Measurements from ENCODE around the gene EPB41L2. TPM values are rescaled to one million over a fixed set of nuclear protein-coding genes. Genes with fewer than 3 reads are reported as not detected.
"Not testable (repeated sequence)": the region's sequence is repeated elsewhere in the genome, so short reads cannot be mapped to it uniquely, and the experiment has no call there.

The EPB41L2 gene
- total RNA-seq, 2 donors from 2014 or later, result 160 to 189 TPM

- H3K4me3 Mint-ChIP-seq, result no peak overlapping the region
- Histone ChIP-seq H3K4me1 (ENCODE audit: control insufficient read depth, insufficient read depth, low read length) (no peaks in the 10 kb centered on the region), H3K27ac (ENCODE audit: low read depth, low read length) (no peak overlapping the region), H3K9ac (ENCODE audit: extremely low read depth, low read length, poor library complexity, severe bottlenecking) (no peak overlapping the region), H3K9me3 (ENCODE audit: control insufficient read depth, low read length) (peaks cover 4% of the 10 kb centered on the region), H3K36me3 (ENCODE audit: control insufficient read depth, insufficient read depth, low read length) (no peaks in the 10 kb centered on the region), H3K27me3 (ENCODE audit: control insufficient read depth, insufficient read depth, low read length, poor library complexity, severe bottlenecking) (no peaks in the 10 kb centered on the region), H3K4me3 (ENCODE audit: low read length) (no peak overlapping the region)
- no peaks in the 10 kb centered on the region for H3K36me3 Mint-ChIP-seq (ENCODE audit: low read depth)
- WGBS, 2 experiments (ENCODE audit: insufficient coverage in 1 of 2, insufficient read length in 1 of 2), result 93% methylated on average over 2 of the region's 3 CpGs; no CpG with 5 or more reads in 1 of the 2 experiments
- no peaks in the 10 kb centered on the region for H3K27me3 Mint-ChIP-seq (ENCODE audit: insufficient read depth)
- H3K4me1 Mint-ChIP-seq, result no peaks in the 10 kb centered on the region
- H3K27ac Mint-ChIP-seq, result no peak overlapping the region
- TF ChIP-seq CTCF (conservative IDR thresholded peaks at IDR 0.05), result no peak
- no peak for DNase-seq
- H3K9me3 Mint-ChIP-seq, result peaks cover 18% of the 10 kb centered on the region
Measured at GRCh38 chr6:131096786-131097185, 33.7 kb upstream of the EPB41L2 start.

- no peaks in the 10 kb centered on the region for H3K36me3 ChIP-seq (ENCODE audit: control insufficient read depth, insufficient read depth, low read length)
- H3K4me3 Mint-ChIP-seq, result no peak overlapping the region
- no peak overlapping the region for H3K27ac Mint-ChIP-seq
- H3K4me1 Mint-ChIP-seq, result no peaks in the 10 kb centered on the region
- TF ChIP-seq CTCF (conservative IDR thresholded peaks at IDR 0.05), result no peak
- H3K4me3 ChIP-seq (ENCODE audit: low read length), result no peak overlapping the region
- H3K9me3 ChIP-seq (ENCODE audit: control insufficient read depth, low read length), result peaks cover 4% of the 10 kb centered on the region
- no peak overlapping the region for H3K9ac ChIP-seq (ENCODE audit: extremely low read depth, low read length, poor library complexity, severe bottlenecking)
- WGBS, 2 experiments (ENCODE audit: insufficient coverage in 1 of 2, insufficient read length in 1 of 2), result 94 to 100% methylated on average over 1 of the region's 1 CpG
- H3K27me3 ChIP-seq (ENCODE audit: control insufficient read depth, insufficient read depth, low read length, poor library complexity, severe bottlenecking), result no peaks in the 10 kb centered on the region
- no peaks in the 10 kb centered on the region for H3K4me1 ChIP-seq (ENCODE audit: control insufficient read depth, insufficient read depth, low read length)
- H3K27me3 Mint-ChIP-seq (ENCODE audit: insufficient read depth), result peaks cover 2% of the 10 kb centered on the region
- no peak overlapping the region for H3K27ac ChIP-seq (ENCODE audit: low read depth, low read length)
- no peaks in the 10 kb centered on the region for H3K36me3 Mint-ChIP-seq (ENCODE audit: low read depth)
- DNase-seq, result no peak
- peaks cover 20% of the 10 kb centered on the region for H3K9me3 Mint-ChIP-seq
Measured at GRCh38 chr6:131093334-131093733, 30.3 kb upstream of the EPB41L2 start.

- not testable (repeated sequence) for H3K9ac ChIP-seq (ENCODE audit: extremely low read depth, low read length, poor library complexity, severe bottlenecking); H3K4me3 ChIP-seq (ENCODE audit: low read length); H3K4me1 Mint-ChIP-seq; H3K27ac Mint-ChIP-seq; H3K27me3 Mint-ChIP-seq (ENCODE audit: insufficient read depth); H3K4me3 Mint-ChIP-seq; H3K36me3 Mint-ChIP-seq (ENCODE audit: low read depth); H3K9me3 ChIP-seq (ENCODE audit: control insufficient read depth, low read length); DNase-seq; H3K4me1 ChIP-seq (ENCODE audit: control insufficient read depth, insufficient read depth, low read length); H3K27me3 ChIP-seq (ENCODE audit: control insufficient read depth, insufficient read depth, low read length, poor library complexity, severe bottlenecking); H3K36me3 ChIP-seq (ENCODE audit: control insufficient read depth, insufficient read depth, low read length); H3K27ac ChIP-seq (ENCODE audit: low read depth, low read length)
- 92 to 95% methylated on average over 2 to 5 of the region's 7 CpGs for WGBS, 2 experiments (ENCODE audit: insufficient coverage in 1 of 2, insufficient read length in 1 of 2)
- H3K9me3 Mint-ChIP-seq, result peaks cover 31% of the 10 kb centered on the region
Measured at GRCh38 chr6:131091944-131092343, 28.9 kb upstream of the EPB41L2 start.

- H3K27me3 ChIP-seq (ENCODE audit: control insufficient read depth, insufficient read depth, low read length, poor library complexity, severe bottlenecking); H3K27ac ChIP-seq (ENCODE audit: low read depth, low read length); H3K36me3 Mint-ChIP-seq (ENCODE audit: low read depth); H3K36me3 ChIP-seq (ENCODE audit: control insufficient read depth, insufficient read depth, low read length); H3K9ac ChIP-seq (ENCODE audit: extremely low read depth, low read length, poor library complexity, severe bottlenecking); DNase-seq; H3K9me3 ChIP-seq (ENCODE audit: control insufficient read depth, low read length); H3K4me3 ChIP-seq (ENCODE audit: low read length); H3K4me1 ChIP-seq (ENCODE audit: control insufficient read depth, insufficient read depth, low read length); H3K4me3 Mint-ChIP-seq; H3K4me1 Mint-ChIP-seq; H3K27ac Mint-ChIP-seq; H3K27me3 Mint-ChIP-seq (ENCODE audit: insufficient read depth): not testable (repeated sequence)
- 91 to 100% methylated on average over 2 to 3 of the region's 3 CpGs for WGBS, 2 experiments (ENCODE audit: insufficient coverage in 1 of 2, insufficient read length in 1 of 2)
- H3K9me3 Mint-ChIP-seq, result peaks cover 45% of the 10 kb centered on the region
Measured at GRCh38 chr6:131090339-131090738, 27.3 kb upstream of the EPB41L2 start.

All from endodermal cell (in vitro differentiated cells).